OCI-LY7 (cell line): ENCODE results near the gene DNAJC3. TPM values are rescaled to one million over a fixed set of nuclear protein-coding genes. Genes with fewer than 3 reads are reported as not detected.
"Not testable (repeated sequence)": the region's sequence is repeated elsewhere in the genome, so short reads cannot be mapped to it uniquely, and the experiment has no call there.

Experiments used
- BruUV-seq: library from RNA; stranded (reverse); fragments of 400-500 nt; replicated peaks from 2 replicates; lab custom pipeline; 2021; lab: Mats Ljungman, UMichigan
- CTCF ChIA-PET: fragments of 300-600 bp; sonication (Branson Sonifier 250); formaldehyde crosslinking; loops from one replicate; lab custom pipeline; 2022; ENCODE audit warnings: antibody characterized with exemption; ENCODE audit not compliant: unreplicated experiment; lab: Charles Lee
- POLR2A ChIA-PET: fragments of 300-600 bp; sonication (Branson Sonifier 250); formaldehyde crosslinking; loops from one replicate; lab custom pipeline; 2022; ENCODE audit warnings: antibody characterized with exemption; lab: Charles Lee
- DNase-seq: peaks from one replicate; pipeline ENCODE4 v3.0.0-alpha.2; 2015; ENCODE audit warnings: low spot score
- H2AFZ ChIP-seq: fragments of 200-600 bp; sonication (generic), shearing (Covaris generic); 2 replicates; pipeline ENCODE4 v1.6.1; 2014; ENCODE audit warnings: mild to moderate bottlenecking, antibody characterized with exemption, low read length, moderate library complexity
- H3K27ac ChIP-seq: fragments of 200-600 bp; sonication (generic); 2 replicates; pipeline ENCODE4 v1.5.1; 2014; ENCODE audit warnings: mixed run types, low read depth, mild to moderate bottlenecking, moderate library complexity, low read length, inconsistent platforms; ENCODE audit not compliant: poor library complexity, severe bottlenecking
- H3K36me3 ChIP-seq: fragments of 200-600 bp; sonication (generic); 2 replicates; pipeline ENCODE4 v1.6.1; 2014; ENCODE audit warnings: mild to moderate bottlenecking, antibody characterized with exemption, low read length, moderate library complexity, mixed read lengths; ENCODE audit not compliant: insufficient read depth
- H3K4me1 ChIP-seq: fragments of 200-600 bp; sonication (generic); 2 replicates; pipeline ENCODE4 v1.5.1; 2014; ENCODE audit warnings: mild to moderate bottlenecking, low read length; ENCODE audit not compliant: insufficient read depth, poor library complexity, severe bottlenecking
- H3K4me2 ChIP-seq: fragments of 200-600 bp; sonication (generic); 2 replicates; pipeline ENCODE4 v1.6.1; 2014; ENCODE audit warnings: mild to moderate bottlenecking, low read length
- H3K4me3 ChIP-seq: fragments of 200-600 bp; sonication (generic); 2 replicates; pipeline ENCODE4 v1.5.1; 2014; ENCODE audit warnings: mild to moderate bottlenecking, low read depth, low read length; ENCODE audit not compliant: poor library complexity, severe bottlenecking
- H3K79me2 ChIP-seq: fragments of 200-600 bp; sonication (generic); 2 replicates; pipeline ENCODE4 v1.6.1; 2016; ENCODE audit warnings: low read depth, mild to moderate bottlenecking, low read length, moderate library complexity, mixed read lengths; ENCODE audit not compliant: insufficient read depth
- H3K9me2 ChIP-seq: fragments of 200-600 bp; sonication (generic); 2 replicates; pipeline ENCODE4 v1.6.1; 2016; ENCODE audit warnings: mild to moderate bottlenecking, low read length, mixed read lengths; ENCODE audit not compliant: insufficient read depth
- H3K9me3 ChIP-seq: fragments of 200-600 bp; sonication (generic); 2 replicates; pipeline ENCODE4 v1.6.1; 2014; ENCODE audit warnings: mild to moderate bottlenecking, mixed run types, low read length, mixed read lengths
- H4K20me1 ChIP-seq: fragments of 200-600 bp; sonication (generic); 2 replicates; pipeline ENCODE4 v1.6.1; 2014; ENCODE audit warnings: mild to moderate bottlenecking, antibody characterized with exemption, low read length, moderate library complexity, mixed read lengths; ENCODE audit not compliant: insufficient read depth
- CTCF ChIP-seq: fragments of 200-600 bp; sonication (generic); conservative IDR thresholded peaks from 2 replicates; pipeline ENCODE4 v1.5.1; 2014; ENCODE audit warnings: mild to moderate bottlenecking, antibody characterized with exemption, low read length, moderate library complexity, mixed read lengths
- EZH2phosphoT487 ChIP-seq: fragments of 200-600 bp; sonication (generic); IDR thresholded peaks from 2 replicates; pipeline ENCODE4 v1.6.1; 2018; ENCODE audit warnings: low read depth, borderline replicate concordance, mild to moderate bottlenecking, mixed run types, antibody characterized with exemption, low read length, moderate library complexity, mixed read lengths
- intact Hi-C: fragments of 100-400 bp; cut with micrococcal nuclease; formaldehyde crosslinking; loops from one replicate; pipeline ENCODE4 v1.10.0; 2022; ENCODE audit not compliant: unreplicated experiment
- total RNA-seq, 2 experiments: library from RNA; depleted of rRNA in 1 of 2; stranded (reverse); fragments of >200 nt in 1 of 2; shearing (Covaris generic) in 1 of 2; gene quantifications; 2 replicates each; pipeline ENCODE4 v1.2.3, GENCODE V29; 2014 to 2022

DNAJC3 gene
- total RNA-seq, 2 experiments from 2014 or later, result 5.4 to 11.1 TPM

- H3K4me3 ChIP-seq, result no peak overlapping the region
- H3K27ac ChIP-seq, result no peak overlapping the region
- TF ChIP-seq CTCF (no peak), EZH2phosphoT487 (no peak)
- H4K20me1 ChIP-seq, result no peaks in the 10 kb centered on the region
- intact Hi-C loops, result no loop called here
- no peaks in the 10 kb centered on the region for H3K79me2 ChIP-seq
- no peak overlapping the region for H3K4me2 ChIP-seq
- H2AFZ ChIP-seq, result no peak overlapping the region
- no peaks in the 10 kb centered on the region for H3K4me1 ChIP-seq
- H3K9me3 ChIP-seq, result no peaks in the 10 kb centered on the region
- BruUV-seq, result no TSS peak
- DNase-seq, result no peak
- H3K36me3 ChIP-seq, result peaks cover 3% of the 10 kb centered on the region; the same call in 1 of the 2 replicates
- CTCF ChIA-PET, result no interaction called here
- POLR2A ChIA-PET, result no interaction called here
- no peaks in the 10 kb centered on the region for H3K9me2 ChIP-seq
Measured at GRCh38 chr13:95787356-95788099, 110.6 kb downstream of the DNAJC3 start.

- TF ChIP-seq CTCF, result no peak
- TF ChIP-seq EZH2phosphoT487, result no peak
- Histone ChIP-seq H2AFZ (no peak overlapping the region), H3K9me2 (no peaks in the 10 kb centered on the region), H3K4me1 (no peaks in the 10 kb centered on the region), H3K79me2 (no peaks in the 10 kb centered on the region), H3K27ac (no peak overlapping the region), H4K20me1 (no peaks in the 10 kb centered on the region), H3K36me3 (peaks cover 3% of the 10 kb centered on the region; the same call in 1 of the 2 replicates), H3K4me3 (no peak overlapping the region), H3K4me2 (no peak overlapping the region), H3K9me3 (no peaks in the 10 kb centered on the region)
- no peak for DNase-seq
- intact Hi-C loops, result no loop called here
- ChIA-PET POLR2A (no interaction called here), CTCF (no interaction called here)
- BruUV-seq, result no TSS peak
Measured at GRCh38 chr13:95788100-95788463, 111.1 kb downstream of the DNAJC3 start.

GRCh38 chr13:95789315-95789714 is 112.4 kb downstream of the DNAJC3 start:
- H3K4me2 ChIP-seq, CTCF ChIA-PET, intact Hi-C loops, H3K4me1 ChIP-seq, H3K9me2 ChIP-seq, H2AFZ ChIP-seq, H3K36me3 ChIP-seq, BruUV-seq, H4K20me1 ChIP-seq, H3K27ac ChIP-seq, H3K79me2 ChIP-seq, POLR2A ChIA-PET, DNase-seq, H3K9me3 ChIP-seq, H3K4me3 ChIP-seq: not testable (repeated sequence)
